Calu3 (cell line): Measurements from ENCODE around the gene ZNF618. TPM values are rescaled to one million over a fixed set of nuclear protein-coding genes. Genes with fewer than 3 reads are reported as not detected.

ENCODE experiments used
- BruUV-seq: library from RNA; stranded (reverse); fragments of 400-500 nt; replicated peaks from 2 replicates; lab custom pipeline; 2021; lab: Mats Ljungman, UMichigan
- CTCF ChIA-PET: fragments of 300-600 bp; sonication (Branson Sonifier 250); formaldehyde crosslinking; loops from one replicate; lab custom pipeline; 2022; ENCODE audit warnings: antibody characterized with exemption; lab: Charles Lee
- DNase-seq: peaks from one replicate; pipeline ENCODE4 v3.0.0; 2022
- H3K27ac Mint-ChIP-seq: one replicate; pipeline ENCODE4 v1.8.0; 2022; ENCODE audit warnings: mixed read lengths; ENCODE audit not compliant: unreplicated experiment
- H3K27me3 Mint-ChIP-seq: one replicate; pipeline ENCODE4 v1.8.0; 2022; ENCODE audit warnings: mixed read lengths; ENCODE audit not compliant: unreplicated experiment
- H3K36me3 Mint-ChIP-seq: one replicate; pipeline ENCODE4 v1.8.0; 2022; ENCODE audit warnings: mild to moderate bottlenecking, moderate library complexity, mixed read lengths; ENCODE audit not compliant: insufficient read depth, unreplicated experiment
- H3K4me1 Mint-ChIP-seq: one replicate; pipeline ENCODE4 v1.8.0; 2022; ENCODE audit warnings: mild to moderate bottlenecking, low read depth, mixed read lengths; ENCODE audit not compliant: unreplicated experiment
- H3K4me3 Mint-ChIP-seq: one replicate; pipeline ENCODE4 v1.8.0; 2022; ENCODE audit warnings: mild to moderate bottlenecking, low read depth, moderate library complexity, mixed read lengths; ENCODE audit not compliant: unreplicated experiment
- H3K9me3 Mint-ChIP-seq: one replicate; pipeline ENCODE4 v1.8.0; 2022; ENCODE audit warnings: low read depth, mixed read lengths; ENCODE audit not compliant: unreplicated experiment
- intact Hi-C: fragments of 100-400 bp; cut with micrococcal nuclease; formaldehyde crosslinking; loops from one replicate; pipeline ENCODE4 v1.10.0; 2022; ENCODE audit not compliant: unreplicated experiment
- total RNA-seq: library from RNA; stranded (reverse); gene quantifications from 2 replicates; pipeline ENCODE4 v1.2.3, GENCODE V29; 2022
- TF ChIP-seq, protein P1 (sequence below): fragments of 200-600 bp; IDR thresholded peaks from one replicate; pipeline ENCODE4 v1.8.0; 2022; ENCODE audit warnings: antibody characterized with exemption; ENCODE audit not compliant: unreplicated experiment

The ZNF618 gene
- total RNA-seq, 1 experiment from 2014 or later = 20.3 TPM

DNA sequence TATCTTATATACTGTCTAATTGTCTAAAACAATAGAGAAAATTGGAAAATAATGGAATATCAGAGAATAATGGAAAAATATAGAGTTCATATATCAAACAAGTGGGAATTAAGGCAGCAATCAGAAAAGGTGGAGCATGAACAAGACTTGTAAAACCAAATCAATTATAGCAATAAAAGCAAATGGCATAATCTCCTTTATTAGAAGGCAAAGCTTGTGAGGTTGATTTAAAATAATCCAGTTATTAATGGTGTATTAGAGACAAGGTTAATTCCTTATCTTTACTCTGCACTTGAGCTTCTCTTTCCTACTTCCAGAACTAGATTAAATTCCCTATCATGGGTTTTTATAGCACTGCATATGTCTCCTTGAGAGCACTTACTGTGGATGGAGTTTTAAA is 137.9 kb downstream of the ZNF618 start:
- Mint-ChIP-seq H3K36me3 (no peaks in the 10 kb centered on the region), H3K4me3 (no peak overlapping the region), H3K27ac (no peak overlapping the region), H3K9me3 (peaks cover 7% of the 10 kb centered on the region), H3K27me3 (no peaks in the 10 kb centered on the region), H3K4me1 (no peaks in the 10 kb centered on the region)
- TF ChIP-seq, protein P1, sequence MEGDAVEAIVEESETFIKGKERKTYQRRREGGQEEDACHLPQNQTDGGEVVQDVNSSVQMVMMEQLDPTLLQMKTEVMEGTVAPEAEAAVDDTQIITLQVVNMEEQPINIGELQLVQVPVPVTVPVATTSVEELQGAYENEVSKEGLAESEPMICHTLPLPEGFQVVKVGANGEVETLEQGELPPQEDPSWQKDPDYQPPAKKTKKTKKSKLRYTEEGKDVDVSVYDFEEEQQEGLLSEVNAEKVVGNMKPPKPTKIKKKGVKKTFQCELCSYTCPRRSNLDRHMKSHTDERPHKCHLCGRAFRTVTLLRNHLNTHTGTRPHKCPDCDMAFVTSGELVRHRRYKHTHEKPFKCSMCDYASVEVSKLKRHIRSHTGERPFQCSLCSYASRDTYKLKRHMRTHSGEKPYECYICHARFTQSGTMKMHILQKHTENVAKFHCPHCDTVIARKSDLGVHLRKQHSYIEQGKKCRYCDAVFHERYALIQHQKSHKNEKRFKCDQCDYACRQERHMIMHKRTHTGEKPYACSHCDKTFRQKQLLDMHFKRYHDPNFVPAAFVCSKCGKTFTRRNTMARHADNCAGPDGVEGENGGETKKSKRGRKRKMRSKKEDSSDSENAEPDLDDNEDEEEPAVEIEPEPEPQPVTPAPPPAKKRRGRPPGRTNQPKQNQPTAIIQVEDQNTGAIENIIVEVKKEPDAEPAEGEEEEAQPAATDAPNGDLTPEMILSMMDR = no peak
- no peak for DNase-seq
- intact Hi-C loops = no loop called here
- CTCF ChIA-PET = no interaction called here
- BruUV-seq = no TSS peak

- Mint-ChIP-seq H3K4me3 (no peak overlapping the region), H3K4me1 (no peaks in the 10 kb centered on the region), H3K27ac (no peak overlapping the region), H3K9me3 (peaks cover 9% of the 10 kb centered on the region), H3K27me3 (no peaks in the 10 kb centered on the region), H3K36me3 (no peaks in the 10 kb centered on the region)
- DNase-seq = no peak
- BruUV-seq = no TSS peak
- CTCF ChIA-PET = no interaction called here
- TF ChIP-seq, protein P1 = no peak
- intact Hi-C loops = no loop called here
Measured at GRCh38 chr9:114015607-114016006, 139.5 kb downstream of the ZNF618 start.

- Mint-ChIP-seq H3K4me1 (no peaks in the 10 kb centered on the region), H3K36me3 (no peaks in the 10 kb centered on the region), H3K27me3 (no peaks in the 10 kb centered on the region), H3K9me3 (peaks cover 9% of the 10 kb centered on the region), H3K27ac (no peak overlapping the region), H3K4me3 (no peak overlapping the region)
- TF ChIP-seq, protein P1 = no peak
- CTCF ChIA-PET = interaction anchor here (0.6 kb wide), 1 partner anchor 78 kb away, joined by 6 read pairs; no protein-coding TSS in a partner anchor
- DNase-seq = no peak
- no TSS peak for BruUV-seq
- intact Hi-C loops = no loop called here
Measured at GRCh38 chr9:114016101-114016500, 140.0 kb downstream of the ZNF618 start.

GRCh38 chr9:114016629-114017423 is 140.7 kb downstream of the ZNF618 start:
- DNase-seq = no peak
- Mint-ChIP-seq H3K27ac (no peak overlapping the region), H3K9me3 (peaks cover 6% of the 10 kb centered on the region), H3K4me3 (no peak overlapping the region), H3K36me3 (no peaks in the 10 kb centered on the region), H3K27me3 (no peaks in the 10 kb centered on the region), H3K4me1 (no peaks in the 10 kb centered on the region)
- TF ChIP-seq, protein P1 = no peak
- CTCF ChIA-PET = interaction anchor here (0.6 kb wide), 1 partner anchor 79 kb away, joined by 6 read pairs; no protein-coding TSS in a partner anchor
- intact Hi-C loops = no loop called here
- no TSS peak for BruUV-seq
